HG03108 (cell line): ENCODE data around the gene KIF13A.
"Not testable (repeated sequence)": the region's sequence is repeated elsewhere in the genome, so short reads cannot be mapped to it uniquely, and the experiment has no call there.

ENCODE experiments used
- ATAC-seq: cut with Tn5 transposase; IDR thresholded peaks from one replicate; pipeline ENCODE4 v1.9.1; 2021; ENCODE audit warnings: moderate library complexity; ENCODE audit not compliant: unreplicated experiment

The KIF13A gene

DNA sequence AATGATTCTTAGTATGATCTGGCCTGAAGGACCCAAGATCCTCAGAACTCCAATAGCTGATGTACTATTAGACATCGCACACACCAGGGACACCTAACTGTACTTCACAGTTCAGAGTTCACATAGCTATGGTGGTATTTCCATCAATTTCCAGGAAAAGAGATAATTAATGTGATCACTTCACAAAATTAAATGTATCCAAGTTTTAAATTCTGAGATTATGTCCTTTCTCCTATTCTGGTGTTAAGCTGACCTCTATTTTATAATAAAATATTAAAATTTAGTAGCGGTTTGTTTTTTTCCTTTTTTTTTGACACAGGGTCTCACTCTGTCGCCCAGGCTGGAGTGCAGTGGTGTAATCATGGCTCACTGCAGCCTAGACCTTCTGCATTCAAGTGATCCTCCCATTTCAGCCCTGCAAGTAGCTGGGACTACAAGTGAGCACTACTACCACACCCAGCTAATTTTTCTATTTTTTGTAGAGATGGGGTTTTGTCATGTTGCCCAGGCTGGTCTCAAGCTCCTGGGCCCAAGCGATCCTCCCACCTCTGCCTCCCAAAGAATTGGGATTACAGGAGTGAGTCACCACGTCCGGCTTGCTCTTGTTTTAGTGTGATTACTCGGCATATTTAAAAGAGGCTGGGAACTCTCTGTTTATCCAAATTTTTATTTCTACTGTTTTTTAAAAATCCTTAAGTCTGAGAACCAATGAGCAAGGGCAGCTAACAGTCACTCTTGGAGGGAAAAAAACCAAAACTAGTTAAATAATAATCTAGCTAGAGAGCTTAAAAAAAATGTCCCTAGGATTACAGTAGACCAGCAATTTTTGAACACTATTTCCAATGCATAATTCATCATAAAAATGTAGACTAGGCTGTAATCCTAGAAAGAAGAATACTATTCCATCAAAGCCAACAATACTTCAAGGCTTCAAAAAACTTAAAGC, 16.0 kb downstream of the KIF13A start:
- ATAC-seq: no peak

DNA sequence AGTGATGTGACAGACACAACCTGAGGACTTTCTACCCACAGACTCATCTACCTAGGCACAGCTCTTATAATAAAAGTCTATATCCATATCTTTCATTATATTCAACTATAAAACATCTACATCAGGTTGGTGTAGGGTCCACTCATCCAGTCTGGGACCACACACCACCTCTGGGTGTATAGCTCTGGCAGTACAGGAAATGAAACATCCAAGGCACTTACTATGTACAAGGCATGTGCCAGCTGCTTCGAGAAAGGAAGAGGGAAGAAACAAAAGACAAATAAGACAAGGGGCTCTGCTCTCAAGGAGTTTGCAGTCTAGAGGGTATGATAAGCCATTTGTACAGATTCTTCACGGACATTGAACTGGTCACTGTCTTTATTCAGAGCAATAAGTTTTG, 18.6 kb downstream of the KIF13A start:
- ATAC-seq: no peak

DNA sequence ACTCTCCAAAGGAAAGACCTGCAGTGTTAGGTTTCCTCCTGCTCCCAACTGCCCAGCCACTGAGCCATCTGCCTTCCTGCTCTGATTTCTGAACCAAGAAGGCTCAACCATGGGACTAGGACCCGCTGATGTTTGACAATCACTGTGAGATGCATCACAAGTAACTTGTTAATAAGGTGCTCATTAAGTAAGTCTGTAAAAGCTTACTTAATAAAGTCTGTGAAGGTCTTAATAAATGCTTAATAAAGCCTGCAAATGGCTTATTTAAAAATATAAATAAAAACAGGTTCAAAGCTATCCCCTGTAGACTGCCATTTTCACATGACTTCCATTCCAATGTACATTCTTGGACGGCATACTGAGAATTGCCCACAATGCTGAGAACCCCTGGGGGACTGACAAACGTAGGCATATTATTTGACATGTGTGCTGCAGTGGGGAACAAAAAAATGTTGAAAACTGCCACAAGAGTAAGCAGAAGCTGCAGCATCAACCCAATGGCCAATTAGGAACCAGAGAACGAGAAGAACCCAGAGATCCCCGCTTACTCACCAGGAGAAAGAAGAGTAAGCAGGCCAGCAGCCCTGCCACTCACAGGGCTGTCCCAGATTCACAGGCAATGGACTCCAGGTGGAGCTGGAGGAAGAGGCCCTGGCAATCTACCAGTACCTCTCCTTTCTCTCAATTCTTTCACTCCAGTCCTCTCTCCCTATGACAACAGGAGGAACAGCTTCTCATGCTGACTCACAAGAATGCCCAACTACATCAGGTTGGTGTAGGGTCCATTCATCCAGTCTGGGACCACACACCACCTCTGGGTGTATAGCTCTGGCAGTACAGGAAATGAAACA, 19.5 kb downstream of the KIF13A start:
- ATAC-seq: no peak

DNA sequence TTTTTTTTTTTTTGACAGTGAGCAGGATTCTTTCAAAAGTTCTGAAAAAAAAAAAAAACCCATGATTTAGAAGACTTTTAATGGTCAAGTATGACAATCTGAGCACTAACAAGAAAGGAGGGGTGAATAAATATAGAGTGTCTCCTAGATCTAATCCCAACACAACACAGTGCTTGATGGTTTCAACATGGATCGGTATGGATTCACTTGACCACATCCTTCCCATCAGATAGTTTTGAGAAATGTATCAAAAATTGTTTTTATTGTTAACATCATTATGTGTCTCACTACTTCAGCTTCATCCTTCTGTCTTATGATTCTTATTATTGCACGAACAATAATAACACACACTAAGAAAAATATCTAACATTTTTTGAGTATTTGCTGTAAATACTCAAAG, 21.0 kb downstream of the KIF13A start:
- no peak for ATAC-seq

DNA sequence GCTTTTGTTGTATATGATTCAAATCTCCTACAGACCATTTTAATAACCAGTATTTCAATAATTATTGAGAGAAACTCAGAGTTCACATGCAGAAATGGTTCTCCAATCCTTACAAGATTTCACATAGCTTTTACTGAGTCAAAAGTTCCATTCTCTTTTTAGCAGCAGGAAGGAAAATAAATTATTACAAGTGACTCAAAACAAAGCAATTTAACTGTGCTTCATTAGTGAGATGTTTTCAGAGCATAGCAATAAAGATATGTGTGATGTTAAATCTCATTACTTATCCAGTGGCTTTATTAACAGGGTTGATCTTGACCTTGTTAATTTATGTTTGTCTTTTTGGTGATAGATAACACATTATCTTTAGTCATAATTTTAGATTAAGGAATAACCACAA, 22.0 kb downstream of the KIF13A start:
- no peak for ATAC-seq

DNA sequence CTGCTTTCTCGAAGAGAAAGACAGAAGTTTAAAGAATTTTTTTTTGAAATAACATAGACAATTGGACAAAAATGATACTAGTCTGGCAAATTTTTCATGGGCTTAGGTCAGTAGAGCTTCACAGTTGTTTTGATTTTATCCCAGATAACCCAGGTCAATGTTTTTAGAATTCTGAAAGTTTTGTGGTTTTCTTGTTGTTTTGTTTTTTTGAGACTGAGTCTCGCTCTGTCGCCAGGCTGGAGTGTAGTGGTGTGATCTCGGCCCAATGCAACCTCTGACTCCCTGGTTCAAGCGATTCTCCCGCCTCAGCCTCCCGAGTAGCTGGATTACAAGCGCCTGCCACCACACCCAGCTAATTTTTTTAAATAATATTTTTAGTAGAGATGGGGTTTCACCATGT, 22.8 kb downstream of the KIF13A start:
- no peak for ATAC-seq

DNA sequence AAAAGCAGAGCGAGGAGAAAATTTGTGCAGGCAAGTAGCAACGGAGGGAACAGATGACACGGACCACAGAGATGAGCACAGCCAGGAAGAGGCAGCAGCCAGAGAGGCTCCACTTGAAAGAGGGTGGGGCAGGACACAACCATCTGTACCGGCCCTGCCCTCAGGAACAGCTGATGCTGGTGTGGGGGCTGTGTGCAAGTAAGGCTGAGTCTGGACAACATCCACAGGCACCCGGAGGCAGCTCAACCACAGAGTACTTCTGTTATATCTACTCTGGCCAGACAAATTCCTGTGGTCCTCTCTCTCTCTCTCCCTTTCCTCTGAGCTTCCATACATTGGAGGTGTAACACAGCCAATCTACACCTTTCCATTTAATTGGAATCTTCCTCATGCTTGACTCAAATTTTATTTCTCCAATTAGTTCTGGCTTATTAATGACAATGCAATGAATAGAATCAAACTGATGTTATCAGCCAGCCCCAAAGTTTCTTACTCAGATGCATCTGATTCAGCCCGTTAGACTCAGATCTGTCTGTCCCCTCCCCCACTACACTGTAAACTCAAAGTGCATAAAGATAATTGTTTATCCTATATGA, 24.9 kb downstream of the KIF13A start:
- no peak for ATAC-seq

DNA sequence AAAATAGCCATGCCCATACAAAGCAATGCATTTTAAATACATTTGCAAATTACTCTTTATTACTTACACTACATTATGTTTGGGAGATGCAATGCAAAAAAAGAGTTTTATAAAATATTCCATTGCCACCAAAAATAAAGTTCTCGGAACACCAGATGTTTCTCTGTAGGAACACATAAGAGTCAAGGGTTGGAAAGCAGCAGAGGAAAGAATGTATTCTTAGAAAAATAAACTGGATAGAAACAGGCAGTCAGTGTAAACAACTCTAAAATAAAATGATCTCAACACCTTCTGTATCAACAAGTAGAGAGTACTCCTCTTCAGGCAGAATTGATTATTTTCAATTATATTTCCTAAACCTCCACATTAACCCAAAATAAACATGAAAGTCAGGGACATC, 28.1 kb downstream of the KIF13A start:
- no peak for ATAC-seq

DNA sequence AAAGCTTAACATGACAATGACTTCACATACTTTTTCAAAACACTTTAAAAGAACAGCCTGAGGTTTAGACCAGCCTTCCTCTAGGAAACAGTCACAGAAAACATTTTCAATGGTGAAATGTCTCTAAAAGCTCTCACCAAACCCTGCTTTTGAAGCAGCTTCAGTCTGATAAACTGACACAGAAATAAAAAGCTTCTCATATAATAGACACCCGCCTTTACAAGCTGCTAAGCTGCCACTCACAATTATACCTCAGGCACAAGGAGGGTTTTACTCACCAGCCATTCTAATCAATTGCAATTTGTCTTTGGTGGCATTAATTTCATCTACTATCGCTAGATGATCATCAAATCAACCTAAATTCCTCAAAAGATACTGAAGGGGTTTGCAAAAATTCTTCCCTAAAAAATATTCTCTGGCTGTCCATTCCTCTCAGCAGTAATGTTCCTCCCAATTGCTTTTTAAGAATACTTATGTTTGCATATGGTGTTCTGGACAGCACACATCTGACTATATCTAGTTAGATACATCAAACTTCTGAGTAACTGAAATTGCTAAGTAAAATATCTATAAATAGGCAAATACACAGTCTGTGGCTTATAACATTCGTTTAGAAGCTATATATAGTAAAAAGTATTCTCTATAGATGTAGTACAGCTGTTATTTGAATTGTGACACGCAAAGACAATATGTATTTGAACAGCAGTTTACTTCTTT, 29.4 kb downstream of the KIF13A start:
- no peak for ATAC-seq

DNA sequence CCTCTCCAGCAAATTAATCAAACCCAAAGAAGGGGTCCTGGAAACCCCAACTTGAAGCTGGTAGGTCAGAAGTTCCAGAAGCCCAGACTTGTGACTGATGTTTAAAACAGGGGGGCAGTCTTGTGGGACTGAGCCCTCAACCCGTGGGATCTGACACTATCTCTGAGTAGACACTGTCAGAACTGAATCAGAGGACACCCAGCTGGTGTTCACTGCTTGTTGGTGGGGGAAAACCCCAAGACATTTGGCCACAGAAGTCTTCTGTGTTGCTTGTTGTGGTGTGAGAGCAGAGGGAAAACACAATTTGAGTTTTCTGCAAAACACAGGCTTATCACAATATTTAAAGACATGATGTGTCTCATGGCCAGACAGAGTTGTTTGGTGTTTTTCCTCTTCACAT, 29.9 kb downstream of the KIF13A start:
- no peak for ATAC-seq

DNA sequence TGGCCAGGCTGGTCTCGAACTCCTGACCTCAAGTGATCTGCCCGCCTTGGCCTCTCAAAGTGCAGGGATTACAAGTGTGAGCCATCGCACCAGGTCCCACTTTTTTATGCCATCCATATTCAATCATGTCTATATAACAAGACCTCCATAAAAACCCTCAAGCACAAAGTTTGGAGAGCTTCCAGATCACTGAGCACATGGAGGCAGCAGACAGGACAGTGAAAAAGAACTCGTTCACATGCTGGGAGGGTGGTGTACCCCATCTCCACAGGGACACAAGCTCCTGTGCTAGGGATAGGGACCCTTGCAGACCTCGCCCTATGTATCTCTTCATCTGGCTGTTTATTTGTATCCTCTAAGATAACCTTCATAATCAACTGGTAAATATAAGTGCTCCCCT, 30.3 kb downstream of the KIF13A start:
- no peak for ATAC-seq

DNA sequence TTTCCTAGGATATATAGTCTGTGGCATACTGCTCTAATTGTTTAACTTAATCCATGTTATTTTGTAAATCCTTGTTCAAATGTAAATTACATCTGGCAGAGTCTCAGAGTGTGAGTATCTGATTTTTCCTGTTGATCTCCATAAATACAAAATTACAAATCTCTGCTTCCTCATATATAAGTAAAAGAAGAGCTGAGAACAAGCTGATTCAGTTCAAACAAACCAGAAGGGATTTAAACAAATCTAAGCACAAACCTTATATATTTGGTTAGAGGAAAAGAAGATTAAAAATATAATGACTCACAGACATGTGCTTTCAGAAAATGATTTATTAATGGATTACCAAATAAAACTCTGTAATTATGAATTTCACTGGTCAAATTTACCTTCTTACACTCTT, 37.3 kb downstream of the KIF13A start:
- no peak for ATAC-seq

DNA sequence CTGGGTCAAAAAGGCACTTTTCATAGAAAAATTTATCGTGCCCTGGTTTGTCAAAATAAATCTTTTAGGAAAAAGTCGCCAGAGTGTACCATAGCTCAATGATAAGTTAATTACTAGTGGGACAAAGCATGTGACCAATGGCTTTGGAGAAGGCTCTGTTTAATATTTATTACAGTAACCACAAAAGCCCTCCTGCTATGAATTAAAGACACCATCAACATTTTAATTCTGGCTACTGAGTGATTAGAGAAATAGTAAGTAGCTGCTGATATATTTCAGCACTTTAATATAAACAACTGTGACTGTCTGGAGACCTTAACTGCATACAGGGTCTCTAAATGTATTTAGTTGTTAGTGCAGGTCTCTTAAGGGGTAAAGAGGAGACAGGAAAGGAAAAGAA, 38.3 kb downstream of the KIF13A start:
- ATAC-seq: no peak

DNA sequence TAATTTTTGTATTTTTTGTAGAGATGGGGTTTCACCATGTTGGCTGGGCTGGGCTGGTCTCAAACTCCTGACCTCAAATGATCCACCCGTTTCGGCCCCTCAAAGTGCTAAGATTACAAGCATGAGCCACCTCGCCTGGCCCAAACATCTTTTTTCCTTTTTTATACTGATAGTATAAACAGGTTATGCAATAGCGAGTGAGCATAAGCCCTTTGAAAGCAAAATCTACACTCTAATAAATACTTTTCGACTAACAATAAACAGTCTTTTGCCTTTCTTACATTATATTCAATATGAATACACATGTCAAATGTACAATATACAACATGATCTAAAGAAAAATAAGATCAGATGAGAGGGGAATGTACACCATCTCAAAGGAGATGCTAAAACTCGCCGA, 38.7 kb downstream of the KIF13A start:
- ATAC-seq: no peak

DNA sequence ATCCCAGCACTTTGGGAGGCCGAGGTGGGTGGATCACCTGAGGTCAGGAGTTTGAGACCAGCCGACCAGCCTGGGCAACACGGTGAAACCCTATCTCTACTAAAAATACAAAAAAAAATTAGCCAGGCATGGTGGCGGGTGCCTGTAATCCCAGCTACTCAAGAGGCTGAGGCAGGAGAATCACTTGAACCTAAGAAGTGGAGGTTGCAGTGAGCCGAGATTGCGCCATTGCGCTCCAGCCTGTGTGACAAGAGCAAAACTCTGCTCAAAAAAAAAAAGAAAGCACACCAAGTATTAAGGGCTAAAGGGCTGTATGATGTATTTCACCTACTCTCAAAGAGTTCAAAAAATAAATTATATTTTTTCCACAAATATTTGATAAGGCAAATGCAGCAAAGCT, 39.9 kb downstream of the KIF13A start:
- ATAC-seq: not testable (repeated sequence)

DNA sequence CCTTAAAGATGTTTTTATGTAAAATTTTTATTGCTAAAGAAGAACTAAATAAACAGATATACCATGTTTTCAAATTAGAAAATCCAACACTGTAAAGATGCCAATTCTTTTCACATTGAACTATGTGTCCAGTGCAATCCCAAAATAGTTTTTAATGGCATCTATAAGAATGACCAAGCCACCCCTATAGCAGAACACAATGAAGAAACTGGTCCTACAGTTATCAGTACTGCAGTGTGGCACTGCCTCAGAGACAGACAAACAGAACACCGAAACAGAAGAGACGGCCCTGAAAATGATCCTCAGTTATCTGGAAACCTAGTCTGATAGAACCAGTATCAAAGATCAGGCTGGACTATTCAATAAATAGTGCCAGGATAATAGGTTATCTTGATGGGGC, 41.9 kb downstream of the KIF13A start:
- no peak for ATAC-seq

DNA sequence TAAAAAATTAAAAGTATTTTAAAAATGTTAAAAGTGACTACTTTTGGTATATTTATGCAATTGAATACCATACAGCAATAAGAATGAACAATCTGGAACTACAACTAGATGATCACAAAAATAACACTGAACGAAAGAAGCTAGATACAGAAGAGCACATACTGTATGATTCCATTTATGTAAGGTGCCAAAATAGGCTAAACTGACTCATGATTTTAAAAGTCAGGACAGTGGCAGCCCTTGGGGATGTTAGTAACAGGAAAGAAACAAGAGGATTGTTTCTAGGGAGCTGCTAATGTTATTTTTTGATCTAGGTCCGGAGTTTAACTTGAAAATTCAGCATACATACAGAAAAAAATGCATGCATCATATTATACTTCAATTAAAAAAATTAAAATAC, 42.3 kb downstream of the KIF13A start:
- ATAC-seq: no peak

DNA sequence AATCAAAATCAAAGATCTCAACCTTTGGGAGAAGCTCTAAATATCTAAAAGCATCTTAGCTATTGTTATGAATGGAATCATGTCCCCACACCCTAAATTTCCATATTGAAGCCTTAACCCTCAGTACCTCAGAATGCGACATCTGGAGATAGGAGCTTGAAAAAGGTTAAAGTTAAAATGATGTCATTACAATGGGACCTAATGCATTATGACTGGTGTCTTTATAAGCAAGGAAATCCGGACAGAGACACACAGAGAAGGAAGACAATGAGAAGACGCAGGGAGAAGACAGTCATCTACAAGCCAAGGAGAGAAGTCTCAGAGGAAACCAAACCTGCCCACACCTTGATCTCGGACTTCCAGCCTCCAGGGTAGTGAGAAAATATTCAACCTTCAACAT, 46.1 kb downstream of the KIF13A start:
- no peak for ATAC-seq

DNA sequence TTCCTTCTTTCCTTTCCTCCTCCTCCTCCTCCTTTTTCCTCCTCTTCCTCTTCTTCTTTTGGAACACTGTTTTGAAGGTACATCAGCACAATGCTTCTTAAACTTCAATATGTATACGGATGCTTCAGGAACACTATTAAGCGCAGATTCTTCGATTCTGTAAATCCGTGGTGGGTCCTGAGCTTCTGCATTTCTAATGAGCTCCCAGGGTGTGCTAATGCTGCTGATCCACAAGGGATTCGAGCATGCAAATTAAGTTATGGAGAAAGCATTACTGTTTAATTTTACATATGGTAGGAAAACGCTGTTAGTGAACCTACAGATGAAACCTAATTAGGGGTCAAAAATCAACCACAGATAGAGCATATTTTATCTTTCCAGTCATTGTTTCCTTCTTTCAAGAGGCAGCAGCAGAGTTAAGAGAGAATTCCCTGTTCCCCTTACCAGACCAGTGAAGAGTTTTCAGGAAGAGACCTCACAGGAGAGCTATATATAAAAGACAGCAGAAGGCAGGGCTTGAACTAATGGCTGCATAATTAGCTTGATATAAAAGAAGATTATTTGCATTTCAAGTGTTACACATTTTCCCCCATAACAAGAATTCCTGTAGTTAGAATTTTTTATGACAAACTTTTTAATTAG, 47.2 kb downstream of the KIF13A start:
- no peak for ATAC-seq

DNA sequence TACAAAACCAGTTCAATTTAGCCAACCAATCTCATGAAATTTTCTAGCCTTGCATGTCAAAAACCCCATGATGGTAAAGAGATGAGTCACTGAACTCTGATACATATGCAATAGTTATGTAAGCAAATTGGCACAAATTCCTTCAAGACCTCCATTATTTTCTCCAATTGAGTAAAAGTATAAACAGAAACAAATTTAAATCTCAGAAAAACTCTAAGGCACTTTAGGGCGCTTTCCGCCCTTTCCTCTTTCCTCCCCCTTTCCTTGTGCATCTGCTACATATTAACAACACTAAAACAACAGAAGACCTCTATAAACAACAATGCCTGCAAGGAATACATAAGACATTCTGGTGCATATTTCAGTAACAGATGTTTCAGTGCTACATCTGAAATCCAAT, 48.5 kb downstream of the KIF13A start:
- no peak for ATAC-seq
